Transverse colon (tissue), 4 donors: Measurements from ENCODE around the gene TRAPPC2. TPM values are rescaled to one million over a fixed set of nuclear protein-coding genes. Genes with fewer than 3 reads are reported as not detected.
A peak's percentile ranks its signal among the peaks of the same experiment; 100 is the strongest.

Experiments used
- DNase-seq: peaks from one replicate; pipeline ENCODE4 v3.0.0-alpha.2; 2019
- H3K27ac ChIP-seq, 4 donors: fragments of 200-600 bp; sonication (generic); 2 replicates each; pipeline ENCODE4 v1.5.1; 2016 to 2018; ENCODE audit warnings: inconsistent platforms in 4 of 4
- H3K27me3 ChIP-seq: fragments of 200-600 bp; sonication (generic); 2 replicates; pipeline ENCODE4 v1.5.1; 2017; ENCODE audit warnings: inconsistent platforms
- H3K36me3 ChIP-seq, 4 donors: fragments of 200-600 bp; sonication (generic); 2 replicates each; pipeline ENCODE4 v1.5.1; 2017 to 2019; ENCODE audit warnings: inconsistent platforms in 4 of 4
- H3K4me1 ChIP-seq, 4 donors: fragments of 200-600 bp; sonication (generic); 2 replicates each; pipeline ENCODE4 v1.5.1; 2017 to 2020; ENCODE audit warnings: inconsistent platforms in 4 of 4
- H3K4me3 ChIP-seq, 4 donors: fragments of 200-600 bp; sonication (generic); 1 replicate in 1 of 4; 2 replicates in 3 of 4; pipeline versions ENCODE4 v1.5.1 to v1.6.1; 2017 to 2019; ENCODE audit warnings: inconsistent platforms in 4 of 4
- H3K9me3 ChIP-seq, 2 donors: fragments of 200-600 bp; sonication (generic); 2 replicates each; pipeline ENCODE4 v1.5.1; 2017 to 2019; ENCODE audit warnings: inconsistent platforms in 2 of 2
- CTCF ChIP-seq, 5 experiments: fragments of 200-600 bp in 3 of 5; fragments of 450-650 bp in 2 of 5; sonication (generic) in 3 of 5; IDR thresholded peaks; 1 replicate in 2 of 5; 2 replicates in 3 of 5; pipeline ENCODE4 v1.5.1; 2016 to 2017; ENCODE audit warnings: antibody characterized with exemption in 5 of 5, inconsistent platforms in 3 of 5, mild to moderate bottlenecking in 2 of 5, moderate library complexity in 1 of 5
- EP300 ChIP-seq: sonication (generic); formaldehyde crosslinking; IDR thresholded peaks from one replicate; pipeline ENCODE4 v1.6.1; 2017; ENCODE audit warnings: antibody characterized with exemption, low read depth
- POLR2A ChIP-seq: fragments of 450-650 bp; IDR thresholded peaks from one replicate; pipeline ENCODE4 v1.6.1; 2016; ENCODE audit warnings: antibody characterized with exemption, mild to moderate bottlenecking, moderate library complexity
- POLR2AphosphoS5 ChIP-seq, 3 donors: sonication (generic); formaldehyde crosslinking; IDR thresholded peaks; one replicate each; pipeline ENCODE4 v1.6.1; 2016; ENCODE audit warnings: antibody characterized with exemption in 3 of 3
- WGBS, 2 donors: methylation state at CpG; one replicate each; pipeline ENCODE4 v1.1.5; 2018; ENCODE audit warnings: low coverage in 1 of 2; 5-methylcytosine and 5-hydroxymethylcytosine counted together
- in situ Hi-C, 4 donors: fragments of 200-750 bp; cut with MboI; loops; one replicate each; pipeline versions ENCODE4 v1.15.0 to v1.15.1; 2017; ENCODE audit warnings: low sequenced_read_pairs in 3 of 4, low pct_ligation_motif_present in 1 of 4, low pct_unique_long_range_greater_than_20kb in 1 of 4
- intact Hi-C: fragments of 100-400 bp; cut with DNase I; formaldehyde crosslinking; loops from one replicate; pipeline ENCODE4 v1.15.1; 2023; ENCODE audit warnings: low total_unique reads
- total RNA-seq, 4 donors: library from RNA; depleted of rRNA; stranded (reverse); fragments of >200 nt; gene quantifications; one replicate each; pipeline ENCODE4 v1.1.0, GENCODE V29; 2016

The TRAPPC2 gene
- total RNA-seq, 4 donors from 2014 or later, result 14.2 to 25.9 (median 15.1) TPM

- no peaks in the 10 kb centered on the region for H3K36me3 ChIP-seq
- in situ Hi-C loops, result no loop called here
- no peaks in the 10 kb centered on the region for H3K27me3 ChIP-seq
- WGBS, 2 donors, result 85 to 92% methylated on average over 2 to 3 of the region's 3 CpGs
- no peak for TF ChIP-seq CTCF (IDR thresholded peaks at IDR 0.05)
- no peak for TF ChIP-seq POLR2AphosphoS5 (IDR thresholded peaks at IDR 0.05)
- no peak for DNase-seq
- peaks cover 3 to 23% (median 10%) of the 10 kb centered on the region in 4 donors for H3K4me1 ChIP-seq
- H3K27ac ChIP-seq, result no peak overlapping the region
- H3K4me3 ChIP-seq, result no peak overlapping the region
- H3K9me3 ChIP-seq, result no peaks in the 10 kb centered on the region
- intact Hi-C loops, result no loop called here
Measured at GRCh38 chrX:13703135-13703534, 31.3 kb downstream of the TRAPPC2 start.

GRCh38 chrX:13702111-13702789 lies 32.2 kb downstream of the TRAPPC2 start:
- Histone ChIP-seq H3K9me3 (no peaks in the 10 kb centered on the region), H3K4me1 (peaks cover 3 to 27% (median 14%) of the 10 kb centered on the region in 4 donors), H3K27me3 (no peaks in the 10 kb centered on the region), H3K36me3 (no peaks in the 10 kb centered on the region), H3K4me3 (no peak overlapping the region), H3K27ac (no peak overlapping the region)
- intact Hi-C loops (no loop called here), in situ Hi-C loops (no loop called here)
- DNase-seq, result no peak
- TF ChIP-seq EP300, result no peak
- no peak for TF ChIP-seq POLR2AphosphoS5 (IDR thresholded peaks at IDR 0.05)
- no peak for TF ChIP-seq CTCF (IDR thresholded peaks at IDR 0.05)
- WGBS, 2 donors, result 75 to 100% methylated on average over 2 to 5 of the region's 5 CpGs

DNA sequence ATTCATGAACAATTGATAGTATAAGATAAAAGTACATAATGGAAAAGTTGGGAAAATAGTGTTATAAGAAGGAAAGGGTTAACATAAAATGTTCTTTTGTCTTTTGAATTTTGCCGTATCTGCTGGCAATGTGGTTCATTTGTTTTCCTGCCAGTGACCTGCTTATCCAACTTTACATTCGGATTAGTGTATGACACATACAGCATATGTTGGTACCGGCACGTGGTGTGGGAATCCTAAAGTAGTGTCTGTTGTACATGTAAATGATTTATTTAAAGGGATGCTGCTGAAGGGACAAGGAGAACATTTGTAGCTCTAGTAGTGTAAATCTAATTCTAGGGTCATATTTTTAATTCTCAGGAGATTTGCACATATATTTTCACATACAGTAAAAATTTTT lies 34.0 kb downstream of the TRAPPC2 start:
- DNase-seq, result no peak
- Histone ChIP-seq H3K27ac (peak overlapping the region in 2 of 4 donors; percentile 48 to 65), H3K4me1 (peaks cover 3 to 38% (median 14%) of the 10 kb centered on the region in 4 donors), H3K9me3 (no peaks in the 10 kb centered on the region), H3K4me3 (no peak overlapping the region), H3K27me3 (no peaks in the 10 kb centered on the region), H3K36me3 (no peaks in the 10 kb centered on the region)
- WGBS, 2 donors, result 55% methylated on average over 4 of the region's 4 CpGs; no CpG with 5 or more reads in 1 of the 2 donors
- intact Hi-C loops (no loop called here), in situ Hi-C loops (no loop called here)
- TF ChIP-seq EP300 (no peak), CTCF (IDR thresholded peaks at IDR 0.05) (no peak), POLR2A (no peak), POLR2AphosphoS5 (IDR thresholded peaks at IDR 0.05) (no peak)

GRCh38 chrX:13699183-13699826 lies 35.1 kb downstream of the TRAPPC2 start:
- H3K27ac ChIP-seq, result peak overlapping the region; percentile 39 to 68 (median 64)
- peak; percentile 57 for DNase-seq
- 48 to 55% methylated on average over 4 to 7 of the region's 7 CpGs for WGBS, 2 donors
- intact Hi-C loops (no loop called here), in situ Hi-C loops (no loop called here)
- H3K4me3 ChIP-seq, result no peak overlapping the region
- no peaks in the 10 kb centered on the region for H3K27me3 ChIP-seq
- TF ChIP-seq CTCF (IDR thresholded peaks at IDR 0.05) (no peak), EP300 (no peak), POLR2A (no peak), POLR2AphosphoS5 (IDR thresholded peaks at IDR 0.05) (no peak)
- no peaks in the 10 kb centered on the region for H3K36me3 ChIP-seq
- H3K9me3 ChIP-seq, result no peaks in the 10 kb centered on the region
- H3K4me1 ChIP-seq, result peaks cover 3 to 49% (median 23%) of the 10 kb centered on the region in 4 donors
